Cardiac fibroblast (primary cell): Measurements from ENCODE around the gene AKR1A1.
"Not testable (repeated sequence)": the region's sequence is repeated elsewhere in the genome, so short reads cannot be mapped to it uniquely, and the experiment has no call there.

Source experiments
- DNase-seq, 2 donors: peaks; one replicate each; pipeline versions ENCODE4 v3.0.0 to v3.0.0-alpha.2; 2010; ENCODE audit warnings: low read depth in 2 of 2
- H3K4me3 ChIP-seq, 2 donors: replicated peaks in 1 of 2; 1 replicate in 1 of 2; 2 replicates in 1 of 2; pipeline ENCODE4 v1.5.1; 2011; ENCODE audit warnings: low read depth in 2 of 2, low read length in 2 of 2, mild to moderate bottlenecking in 2 of 2, moderate library complexity in 1 of 2
- TF ChIP-seq, protein P1 (sequence below): IDR thresholded peaks from one replicate; pipeline ENCODE4 v1.5.1; 2011; ENCODE audit warnings: low read depth, mild to moderate bottlenecking, low read length, inconsistent platforms

AKR1A1 gene

DNA sequence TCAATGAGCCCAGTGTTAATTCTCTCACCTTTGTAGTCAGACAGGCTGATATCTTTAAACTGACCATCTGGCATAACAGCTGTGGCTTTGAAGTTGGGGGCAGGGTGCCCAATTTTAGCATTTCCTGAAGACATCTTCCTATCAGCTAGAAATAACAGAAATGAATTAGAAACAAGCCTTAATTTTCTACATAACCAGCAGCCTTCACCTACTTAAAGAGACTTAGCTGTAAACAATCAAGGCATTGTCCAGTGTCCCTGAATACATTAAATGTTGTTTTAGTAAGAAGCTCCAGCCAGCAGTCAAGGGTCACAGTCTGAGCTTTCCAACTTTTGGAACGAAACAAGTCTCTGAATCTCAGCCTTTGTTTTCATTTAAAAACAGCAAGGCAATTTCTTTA lies 31.7 kb upstream of the AKR1A1 start:
- peak overlapping the region in 1 of 2 donors; percentile 19 for H3K4me3 ChIP-seq
- TF ChIP-seq, protein P1, sequence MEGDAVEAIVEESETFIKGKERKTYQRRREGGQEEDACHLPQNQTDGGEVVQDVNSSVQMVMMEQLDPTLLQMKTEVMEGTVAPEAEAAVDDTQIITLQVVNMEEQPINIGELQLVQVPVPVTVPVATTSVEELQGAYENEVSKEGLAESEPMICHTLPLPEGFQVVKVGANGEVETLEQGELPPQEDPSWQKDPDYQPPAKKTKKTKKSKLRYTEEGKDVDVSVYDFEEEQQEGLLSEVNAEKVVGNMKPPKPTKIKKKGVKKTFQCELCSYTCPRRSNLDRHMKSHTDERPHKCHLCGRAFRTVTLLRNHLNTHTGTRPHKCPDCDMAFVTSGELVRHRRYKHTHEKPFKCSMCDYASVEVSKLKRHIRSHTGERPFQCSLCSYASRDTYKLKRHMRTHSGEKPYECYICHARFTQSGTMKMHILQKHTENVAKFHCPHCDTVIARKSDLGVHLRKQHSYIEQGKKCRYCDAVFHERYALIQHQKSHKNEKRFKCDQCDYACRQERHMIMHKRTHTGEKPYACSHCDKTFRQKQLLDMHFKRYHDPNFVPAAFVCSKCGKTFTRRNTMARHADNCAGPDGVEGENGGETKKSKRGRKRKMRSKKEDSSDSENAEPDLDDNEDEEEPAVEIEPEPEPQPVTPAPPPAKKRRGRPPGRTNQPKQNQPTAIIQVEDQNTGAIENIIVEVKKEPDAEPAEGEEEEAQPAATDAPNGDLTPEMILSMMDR, result no peak
- DNase-seq, result peak in 1 of 2 donors; percentile 34

DNA sequence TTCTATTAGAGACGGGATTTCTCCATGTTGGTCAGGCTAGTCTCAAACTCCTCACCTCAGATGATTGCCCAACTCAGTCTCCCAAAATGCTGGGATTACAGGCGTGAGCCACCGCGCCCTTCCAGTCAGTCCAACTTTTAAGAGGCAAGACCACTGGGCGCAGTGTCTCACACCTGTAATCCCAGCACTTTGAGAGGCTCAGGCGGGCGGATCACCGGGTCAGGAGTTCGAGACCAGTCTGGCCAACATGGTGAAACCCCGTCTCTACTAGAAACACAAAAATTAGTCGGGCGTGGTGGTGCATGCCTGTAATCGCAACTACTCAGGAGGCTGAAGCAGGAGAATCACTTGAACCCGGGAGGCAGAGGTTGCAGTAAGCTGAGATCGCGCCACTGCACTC lies 30.9 kb upstream of the AKR1A1 start:
- DNase-seq, result not testable (repeated sequence)
- H3K4me3 ChIP-seq, result peak overlapping the region in 1 of 2 donors; percentile 94

DNA sequence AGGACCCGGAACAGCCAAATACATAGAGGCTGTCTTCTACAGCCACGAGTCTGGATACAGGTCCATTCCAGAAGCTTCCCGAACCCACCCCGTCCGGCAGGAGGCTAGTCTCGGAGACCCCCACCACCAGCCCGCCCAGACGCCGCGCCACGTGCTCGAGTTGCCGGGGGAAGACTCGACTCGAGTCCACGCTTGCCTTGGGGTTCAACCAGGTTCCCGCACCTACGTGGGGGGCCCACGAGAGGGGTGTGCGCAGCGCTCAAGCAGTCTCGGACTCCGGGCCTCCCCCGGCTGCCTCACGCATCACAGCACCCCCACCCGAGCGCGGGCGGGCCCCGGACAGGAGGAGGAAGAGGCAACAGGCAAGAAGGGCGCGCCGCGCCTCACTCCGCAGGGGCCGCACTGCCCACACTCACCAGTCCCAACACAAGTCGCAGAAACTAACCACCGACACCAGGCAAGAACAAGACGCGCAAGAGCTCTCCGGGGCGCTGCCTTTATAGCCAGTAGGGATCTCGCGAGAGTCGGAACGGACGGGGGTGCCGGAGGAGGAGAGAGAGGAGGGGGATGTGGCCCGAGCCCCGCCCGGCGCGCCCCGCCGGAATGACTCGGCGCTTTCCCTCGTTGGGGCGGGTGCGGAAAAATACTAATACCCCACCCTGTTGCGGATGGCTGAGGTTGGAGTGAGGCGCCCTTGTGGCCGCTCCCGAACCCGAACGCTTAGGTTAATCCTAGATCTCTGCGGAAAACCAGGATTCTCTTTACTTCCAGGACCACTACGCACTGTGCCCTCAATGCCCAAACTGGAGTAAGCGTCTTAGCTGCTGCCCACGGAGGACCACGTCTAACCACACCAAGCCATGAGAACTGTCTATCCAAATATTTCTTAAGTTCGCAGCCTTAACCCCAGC lies 29.0 kb upstream of the AKR1A1 start, which contains the start of gene PRDX1:
PRDX1 (minus strand) TSS at position 472 of the 911 bp plus-strand sequence. CDS start 2,841 bp downstream, outside the sequence.
- DNase-seq, result peak; percentile 97
- peak within 1 kb of the TSS; percentile 94 to 97 for H3K4me3 ChIP-seq
- TF ChIP-seq, protein P1, result peak; percentile 17

DNA sequence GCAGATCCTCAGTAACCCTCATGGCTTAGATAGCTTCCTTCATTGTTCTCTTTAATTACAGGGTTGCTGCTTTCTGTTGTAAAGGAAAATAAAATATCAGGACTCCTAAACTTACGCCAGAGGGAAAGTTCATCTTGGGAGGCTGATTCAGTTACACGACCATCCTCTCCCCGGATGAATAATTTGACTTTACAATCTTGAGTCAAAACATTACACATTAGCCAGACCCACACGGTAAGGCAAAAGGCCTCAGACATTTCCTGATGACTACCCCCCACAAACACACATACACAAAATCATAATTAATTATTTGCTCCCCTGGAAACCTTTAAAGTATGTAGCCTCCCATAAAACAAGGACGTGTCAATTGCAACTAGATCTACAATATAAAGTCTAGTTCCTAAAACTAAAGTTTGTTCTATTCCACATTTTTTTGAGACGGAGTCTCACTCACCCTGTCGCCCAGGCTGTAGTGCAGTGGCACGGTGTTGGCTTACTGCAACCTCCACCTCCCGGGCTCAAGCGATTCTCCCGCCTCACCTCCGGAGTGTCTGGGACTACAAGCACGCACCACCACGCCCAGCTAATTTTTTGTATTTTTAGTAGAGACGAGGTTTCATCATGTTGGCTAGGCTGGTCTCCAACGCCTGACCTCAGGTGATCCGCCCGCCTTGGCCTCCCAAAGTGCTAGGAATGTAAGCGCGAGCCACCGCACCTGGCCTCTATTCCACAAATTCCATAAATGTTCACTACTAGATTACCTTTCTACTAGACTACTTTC lies 28.1 kb upstream of the AKR1A1 start:
- peak overlapping the region; percentile 94 to 97 for H3K4me3 ChIP-seq
- TF ChIP-seq, protein P1, result no peak
- DNase-seq, result peak; percentile 41 to 79

DNA sequence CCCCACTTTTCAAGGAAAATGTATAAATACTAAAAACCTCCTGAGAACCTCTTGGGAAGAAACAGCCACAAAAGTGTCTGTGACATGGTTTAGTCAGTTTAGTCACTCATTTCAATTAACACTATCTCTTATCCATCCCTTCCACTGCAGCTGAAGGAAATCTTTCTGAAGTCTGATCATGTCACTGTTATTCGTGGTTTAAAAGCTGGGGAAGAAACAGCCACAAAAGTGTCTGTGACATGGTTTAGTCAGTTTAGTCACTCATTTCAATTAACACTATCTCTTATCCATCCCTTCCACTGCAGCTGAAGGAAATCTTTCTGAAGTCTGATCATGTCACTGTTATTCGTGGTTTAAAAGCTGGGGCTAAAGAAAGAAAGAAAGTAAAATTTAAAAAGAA lies 27.1 kb upstream of the AKR1A1 start:
- not testable (repeated sequence) for H3K4me3 ChIP-seq, DNase-seq

DNA sequence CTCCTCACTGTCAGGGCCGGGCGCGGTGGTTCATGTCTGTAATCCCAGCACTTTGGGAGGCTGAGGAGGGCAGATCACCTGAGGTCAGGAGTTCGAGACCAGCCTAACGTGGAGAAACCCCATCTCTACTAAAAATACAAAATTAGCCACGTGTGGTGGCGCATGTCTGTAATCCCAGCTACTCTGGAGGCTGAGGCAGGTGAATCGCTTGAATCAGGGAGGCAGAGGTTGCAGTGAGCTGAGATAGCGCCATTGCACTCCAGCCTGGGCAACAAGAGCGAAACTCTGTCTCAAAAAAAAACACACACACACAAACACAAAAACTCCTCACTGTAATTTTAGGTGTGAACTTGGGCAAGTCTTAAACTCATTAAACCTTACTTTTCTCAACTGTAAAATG lies 26.7 kb upstream of the AKR1A1 start:
- DNase-seq, H3K4me3 ChIP-seq: not testable (repeated sequence)

DNA sequence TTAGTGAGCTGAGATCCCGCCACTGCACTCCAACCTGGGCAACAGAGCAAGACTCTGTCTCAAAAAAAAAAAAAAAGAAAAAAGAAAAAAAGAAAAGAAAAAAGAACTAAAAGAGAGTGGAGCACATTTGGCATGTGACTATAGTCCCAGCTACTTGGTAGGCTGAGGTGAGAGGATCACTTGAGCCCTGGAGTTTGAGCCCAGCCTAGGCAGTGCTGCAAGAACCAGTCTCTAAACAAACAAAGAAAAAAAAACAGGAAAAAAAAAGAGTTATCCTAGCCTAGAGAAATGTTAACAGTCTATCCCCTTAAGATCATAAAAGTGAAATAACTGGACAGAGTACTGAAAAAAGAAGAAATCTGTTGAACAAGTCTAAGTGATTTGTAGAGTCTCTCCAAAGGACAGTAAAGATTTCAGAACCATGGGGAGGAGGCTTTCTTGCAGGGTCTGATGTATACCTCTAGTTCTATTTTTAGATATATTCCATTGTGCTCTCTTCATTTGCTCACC lies 24.4 kb upstream of the AKR1A1 start:
- TF ChIP-seq, protein P1, result no peak
- no peak overlapping the region for H3K4me3 ChIP-seq
- DNase-seq, result no peak

DNA sequence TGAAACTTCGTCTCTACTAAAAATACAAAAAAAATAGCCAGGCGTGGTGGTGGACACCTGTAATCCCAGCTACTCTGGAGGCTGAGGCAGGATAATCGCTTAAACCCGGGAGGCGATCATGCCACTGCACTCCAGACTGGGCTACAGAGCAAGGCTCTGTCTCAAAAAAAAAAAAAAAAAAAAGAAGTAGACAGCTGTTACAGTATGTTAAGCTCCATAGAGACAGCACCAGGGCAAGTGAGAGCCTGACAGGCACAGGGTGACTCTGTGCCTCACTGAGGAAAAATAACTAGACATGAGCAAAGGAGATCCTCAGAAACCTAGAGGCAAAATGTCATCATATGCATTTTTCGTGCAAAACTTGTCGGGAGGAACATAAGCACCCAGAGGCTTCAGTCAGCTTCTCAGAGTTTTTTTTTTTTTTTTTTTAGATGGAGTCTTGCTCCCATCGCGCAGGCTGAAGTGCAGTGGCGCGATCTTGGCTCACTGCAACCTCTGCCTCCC lies 19.9 kb upstream of the AKR1A1 start:
- no peak for DNase-seq
- TF ChIP-seq, protein P1, result no peak
- H3K4me3 ChIP-seq, result no peak overlapping the region
